Mammary epithelial cell (primary cell): ENCODE results near the gene ZNF521.

ENCODE experiments used
- EZH2 ChIP-seq: IDR thresholded peaks from 2 replicates; pipeline ENCODE4 v1.6.1; 2012; ENCODE audit warnings: low read length, inconsistent platforms, borderline replicate concordance
- TF ChIP-seq, protein P1 (sequence below), 2 donors: IDR thresholded peaks in 1 of 2; conservative IDR thresholded peaks in 1 of 2; 2 replicates each; pipeline ENCODE4 v1.5.1; 2011 to 2012; ENCODE audit warnings: inconsistent platforms in 2 of 2, low read length in 2 of 2, mild to moderate bottlenecking in 2 of 2, control low read depth in 1 of 2, low read depth in 1 of 2; ENCODE audit not compliant: insufficient read depth in 1 of 2; ENCODE audit errors: extremely low read depth in 1 of 2

GRCh38 chr18:25345081-25345866 lies 6.7 kb downstream of the ZNF521 start:
- TF ChIP-seq EZH2, result no peak
- TF ChIP-seq, protein P1, sequence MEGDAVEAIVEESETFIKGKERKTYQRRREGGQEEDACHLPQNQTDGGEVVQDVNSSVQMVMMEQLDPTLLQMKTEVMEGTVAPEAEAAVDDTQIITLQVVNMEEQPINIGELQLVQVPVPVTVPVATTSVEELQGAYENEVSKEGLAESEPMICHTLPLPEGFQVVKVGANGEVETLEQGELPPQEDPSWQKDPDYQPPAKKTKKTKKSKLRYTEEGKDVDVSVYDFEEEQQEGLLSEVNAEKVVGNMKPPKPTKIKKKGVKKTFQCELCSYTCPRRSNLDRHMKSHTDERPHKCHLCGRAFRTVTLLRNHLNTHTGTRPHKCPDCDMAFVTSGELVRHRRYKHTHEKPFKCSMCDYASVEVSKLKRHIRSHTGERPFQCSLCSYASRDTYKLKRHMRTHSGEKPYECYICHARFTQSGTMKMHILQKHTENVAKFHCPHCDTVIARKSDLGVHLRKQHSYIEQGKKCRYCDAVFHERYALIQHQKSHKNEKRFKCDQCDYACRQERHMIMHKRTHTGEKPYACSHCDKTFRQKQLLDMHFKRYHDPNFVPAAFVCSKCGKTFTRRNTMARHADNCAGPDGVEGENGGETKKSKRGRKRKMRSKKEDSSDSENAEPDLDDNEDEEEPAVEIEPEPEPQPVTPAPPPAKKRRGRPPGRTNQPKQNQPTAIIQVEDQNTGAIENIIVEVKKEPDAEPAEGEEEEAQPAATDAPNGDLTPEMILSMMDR (conservative IDR thresholded peaks at IDR 0.05 in 1 of 2, IDR thresholded peaks at IDR 0.05 in 1 of 2; ENCODE audit: extremely low read depth in 1 of 2, insufficient read depth in 1 of 2, low read depth in 1 of 2, low read length in 2 of 2), result no peak
